Activated CD4-positive, CD25-positive, alpha-beta regulatory T cell (primary cell): ENCODE measurements around the gene KIRREL3.
"Not testable (repeated sequence)": the region's sequence is repeated elsewhere in the genome, so short reads cannot be mapped to it uniquely, and the experiment has no call there.

Source experiments
- DNase-seq, 4 experiments: peaks; one replicate each; lab custom pipeline; 2025; lab: John Stamatoyannopoulos, UW

Gene KIRREL3

GRCh38 chr11:126952533-126952932 lies 48.0 kb downstream of the KIRREL3 start:
- DNase-seq: not testable (repeated sequence)

- no peak for DNase-seq
Measured at GRCh38 chr11:126951465-126951864, 49.1 kb downstream of the KIRREL3 start.

- DNase-seq: no peak
Measured at GRCh38 chr11:126949066-126949891, 51.3 kb downstream of the KIRREL3 start.

DNA sequence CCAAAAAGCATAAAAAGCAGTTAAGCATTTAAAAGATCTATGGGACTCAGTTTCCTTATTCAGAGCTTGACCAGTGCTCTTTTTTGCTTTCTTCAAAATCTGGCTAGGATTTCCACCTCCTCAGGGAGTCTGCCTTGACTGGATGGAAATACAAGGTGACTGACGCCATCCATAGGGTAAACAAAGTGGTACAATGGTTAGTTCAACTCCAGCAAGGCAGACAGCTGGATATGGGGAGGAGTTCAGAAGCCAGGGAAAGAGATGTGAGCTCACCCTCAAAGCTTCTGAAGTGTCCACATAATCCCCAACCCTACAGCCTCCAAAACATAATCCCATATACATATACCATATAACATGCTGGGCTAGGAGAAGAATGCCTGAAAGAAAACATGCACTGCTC lies 52.0 kb downstream of the KIRREL3 start:
- DNase-seq: no peak

DNA sequence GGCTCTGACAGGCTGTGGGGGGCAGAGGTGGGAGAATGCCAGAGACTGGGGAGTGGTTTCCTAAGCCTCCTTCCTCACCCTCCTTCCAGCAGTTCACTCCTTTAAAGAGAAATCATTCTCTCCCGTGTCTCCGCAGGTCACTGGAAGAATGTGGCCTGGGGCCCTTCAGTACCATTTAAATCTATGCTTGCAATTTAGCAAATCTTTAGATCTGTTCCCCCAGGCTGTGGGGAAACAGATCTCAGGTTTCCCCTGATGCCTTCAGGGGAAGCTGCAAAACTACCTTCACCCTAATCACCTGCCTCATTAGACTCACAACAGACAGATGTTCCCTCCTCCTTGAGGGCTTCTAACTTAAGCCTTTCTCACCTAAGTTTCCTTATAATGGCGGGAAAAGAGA lies 55.3 kb downstream of the KIRREL3 start:
- no peak for DNase-seq

DNA sequence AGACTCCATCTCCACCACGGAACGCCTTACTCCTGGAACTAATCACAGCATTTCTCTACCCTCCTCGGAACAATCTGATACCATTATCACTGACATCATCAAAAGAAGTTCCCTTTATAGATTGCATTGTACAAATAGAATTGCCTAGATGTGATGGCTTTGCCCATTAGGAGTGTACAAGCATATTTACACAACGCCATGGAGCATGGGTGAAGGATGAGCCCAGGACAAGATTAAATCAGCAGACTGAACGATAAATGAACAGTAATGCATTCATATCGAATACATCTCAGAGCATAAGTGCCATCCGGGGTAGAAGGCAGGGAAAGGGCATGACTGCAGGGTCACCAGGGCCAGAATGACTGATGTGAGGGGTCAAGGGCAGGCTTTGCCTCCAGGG lies 57.3 kb downstream of the KIRREL3 start:
- no peak for DNase-seq

DNA sequence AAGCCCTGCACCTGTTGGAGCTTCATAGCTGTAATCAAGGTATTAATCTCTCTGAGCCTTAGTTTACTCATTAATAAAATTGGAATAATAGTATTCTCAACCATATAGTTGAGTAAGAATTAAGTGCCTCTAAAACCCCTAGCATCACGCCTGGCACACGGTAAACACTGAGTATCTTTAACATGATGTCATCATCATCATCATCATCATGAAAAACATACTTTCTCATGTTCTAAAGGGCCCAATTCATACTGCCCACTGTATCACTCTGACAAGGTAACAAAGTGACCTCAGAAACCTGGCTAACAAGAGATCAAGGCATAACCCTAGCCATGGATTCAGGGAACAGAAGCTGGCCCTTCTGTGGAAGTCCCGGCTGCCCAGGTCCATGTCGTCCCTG lies 58.4 kb downstream of the KIRREL3 start:
- DNase-seq: no peak

GRCh38 chr11:126939552-126939951 lies 61.0 kb downstream of the KIRREL3 start:
- DNase-seq: no peak

DNA sequence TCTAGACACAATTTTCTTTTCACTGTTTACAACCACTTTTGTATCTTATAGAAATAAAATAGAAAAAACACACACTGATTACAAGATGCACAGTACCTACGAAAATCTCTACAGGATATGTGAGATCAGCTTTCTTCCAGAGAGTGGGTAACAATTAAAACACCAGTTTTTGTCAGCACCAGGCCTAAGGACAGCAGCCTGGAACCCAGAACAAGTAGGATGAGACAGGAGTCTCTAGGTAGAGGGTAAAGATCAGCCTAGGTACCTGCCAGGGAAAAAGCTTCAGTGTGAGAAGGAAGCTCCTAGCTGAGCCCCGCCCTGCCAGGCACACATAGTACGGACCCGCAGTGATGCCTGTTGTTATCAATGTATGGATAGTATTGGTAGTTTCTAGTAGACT lies 61.9 kb downstream of the KIRREL3 start:
- no peak for DNase-seq

GRCh38 chr11:126930091-126930841 lies 70.3 kb downstream of the KIRREL3 start:
- no peak for DNase-seq

DNA sequence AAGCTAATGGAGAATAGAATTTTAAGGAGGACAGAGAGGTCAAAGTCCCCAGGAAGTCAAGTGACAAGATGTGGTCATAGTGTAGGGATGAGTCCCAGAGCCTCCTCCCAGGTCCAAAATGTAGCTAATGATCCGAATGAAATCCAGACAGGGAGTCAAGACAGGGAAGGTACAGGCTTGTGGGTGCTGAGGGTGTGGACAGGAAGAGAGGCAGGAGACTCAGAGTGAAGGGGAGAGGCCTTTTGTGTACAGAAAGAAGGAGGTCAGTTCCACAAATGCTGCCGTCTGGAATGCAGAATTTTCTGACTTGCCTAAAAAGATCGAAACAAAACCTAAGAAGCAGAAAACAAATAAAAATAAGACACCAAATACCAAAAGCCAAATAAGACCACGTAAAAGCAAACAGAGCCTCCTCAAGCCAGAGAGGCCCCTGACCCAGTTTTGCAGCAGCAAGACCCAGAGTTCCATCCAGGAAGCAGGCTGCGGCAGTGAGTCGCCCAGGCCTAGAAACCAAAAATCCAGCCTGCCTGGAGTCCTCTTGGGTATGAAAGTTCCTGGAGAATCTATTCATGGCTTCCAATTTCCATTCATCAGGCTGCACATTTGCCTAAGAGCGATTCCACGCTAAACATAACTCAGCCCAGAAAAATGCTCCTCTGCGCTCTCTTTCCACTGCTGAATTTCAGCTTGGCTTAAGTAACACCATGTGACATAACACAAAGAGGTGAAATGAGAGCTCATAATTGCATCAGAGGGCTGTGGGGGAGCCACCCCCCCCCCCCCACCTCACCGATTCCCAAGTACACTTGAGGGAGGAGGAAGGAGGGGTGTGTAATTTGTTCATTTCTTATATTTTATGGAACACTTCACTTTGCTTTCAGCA lies 71.2 kb downstream of the KIRREL3 start:
- no peak for DNase-seq

- DNase-seq: no peak
Measured at GRCh38 chr11:126927623-126928022, 72.9 kb downstream of the KIRREL3 start.

DNA sequence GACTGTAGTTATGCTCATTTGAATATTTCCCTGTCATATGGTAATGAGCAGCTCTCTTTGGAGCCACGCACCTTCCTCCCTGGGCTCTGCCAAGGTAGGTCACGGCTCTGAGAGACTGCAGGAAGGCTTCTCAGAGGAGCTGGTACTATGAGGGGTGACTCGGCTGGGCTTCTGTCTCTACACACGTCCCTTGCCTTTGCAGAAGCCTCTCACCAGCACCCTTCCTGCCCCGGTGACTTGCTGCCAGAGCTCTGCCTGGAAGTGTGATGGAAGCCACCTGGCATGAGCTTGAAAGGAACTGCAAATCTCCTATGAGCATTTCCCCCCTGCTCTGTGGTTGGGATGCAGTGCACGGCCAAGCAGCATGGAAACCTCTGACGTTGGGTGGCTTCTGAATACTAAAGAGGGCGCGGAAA lies 74.2 kb downstream of the KIRREL3 start:
- no peak for DNase-seq

- no peak for DNase-seq
Measured at GRCh38 chr11:126925321-126926093, 75.1 kb downstream of the KIRREL3 start.

DNA sequence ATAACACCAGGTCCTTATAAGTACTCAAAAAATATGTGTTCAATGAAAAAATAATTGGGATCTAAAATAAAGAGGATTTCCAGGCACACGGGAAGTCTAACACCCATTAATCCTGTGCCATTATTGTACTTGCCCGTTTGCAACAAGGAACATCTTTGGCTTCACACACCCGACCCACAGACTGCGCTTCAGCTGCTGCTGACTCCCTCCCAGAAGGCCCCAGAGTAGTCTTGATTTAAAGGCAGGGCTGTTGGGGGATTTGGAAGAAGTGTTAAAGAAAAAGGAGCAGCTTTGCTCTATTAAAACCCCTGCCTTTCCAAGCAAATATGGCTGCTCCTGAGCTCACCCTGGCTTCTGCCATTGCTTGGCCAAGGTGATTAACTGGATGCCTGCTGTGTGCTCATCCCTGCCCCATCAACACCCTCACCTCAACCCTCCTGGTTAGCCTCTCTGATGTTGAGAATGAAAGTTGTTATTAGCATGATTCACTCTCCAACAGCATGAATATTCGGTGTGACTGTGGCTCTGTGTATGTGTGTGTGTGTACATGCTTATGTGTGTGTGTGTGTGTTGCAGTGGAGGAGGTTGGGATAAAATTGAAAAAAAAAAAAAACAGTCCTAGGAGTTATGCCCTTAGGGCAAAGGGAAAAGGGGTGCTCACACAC lies 76.1 kb downstream of the KIRREL3 start:
- DNase-seq: no peak

- no peak for DNase-seq
Measured at GRCh38 chr11:126920833-126921232, 79.7 kb downstream of the KIRREL3 start.

DNA sequence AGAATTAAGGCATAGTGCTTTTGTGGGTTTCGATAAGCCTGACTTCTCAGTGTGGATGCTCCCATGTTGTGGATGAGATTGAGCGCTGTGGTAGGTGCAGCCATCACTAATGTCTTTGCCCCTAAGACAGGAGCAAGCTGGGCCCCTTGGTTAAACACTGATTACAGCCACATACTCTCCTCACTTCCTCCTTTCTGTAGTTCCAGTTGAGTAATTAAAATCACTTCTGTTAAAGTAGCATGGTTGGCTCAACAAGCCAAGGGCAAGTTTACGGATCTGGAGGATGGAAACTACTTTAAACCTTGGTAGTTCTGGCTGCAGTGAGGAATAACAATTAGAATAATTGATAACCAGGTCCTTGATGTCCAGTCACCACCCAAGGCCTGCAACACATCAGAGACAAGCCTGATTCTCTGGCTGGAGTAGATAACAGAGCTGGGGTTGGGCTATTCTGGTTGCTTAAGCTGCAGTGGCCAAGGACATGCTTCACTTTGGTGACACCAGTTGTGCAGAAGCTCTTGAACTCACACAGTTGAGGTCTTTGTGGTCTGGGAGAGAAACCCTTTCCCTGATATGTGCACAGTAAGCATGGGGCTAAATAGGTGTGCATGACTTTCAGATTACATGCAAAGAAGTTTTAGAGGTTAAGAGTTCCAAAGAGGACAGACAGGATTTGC lies 81.3 kb downstream of the KIRREL3 start:
- DNase-seq: no peak

GRCh38 chr11:126918556-126918955 lies 82.0 kb downstream of the KIRREL3 start:
- DNase-seq: no peak

DNA sequence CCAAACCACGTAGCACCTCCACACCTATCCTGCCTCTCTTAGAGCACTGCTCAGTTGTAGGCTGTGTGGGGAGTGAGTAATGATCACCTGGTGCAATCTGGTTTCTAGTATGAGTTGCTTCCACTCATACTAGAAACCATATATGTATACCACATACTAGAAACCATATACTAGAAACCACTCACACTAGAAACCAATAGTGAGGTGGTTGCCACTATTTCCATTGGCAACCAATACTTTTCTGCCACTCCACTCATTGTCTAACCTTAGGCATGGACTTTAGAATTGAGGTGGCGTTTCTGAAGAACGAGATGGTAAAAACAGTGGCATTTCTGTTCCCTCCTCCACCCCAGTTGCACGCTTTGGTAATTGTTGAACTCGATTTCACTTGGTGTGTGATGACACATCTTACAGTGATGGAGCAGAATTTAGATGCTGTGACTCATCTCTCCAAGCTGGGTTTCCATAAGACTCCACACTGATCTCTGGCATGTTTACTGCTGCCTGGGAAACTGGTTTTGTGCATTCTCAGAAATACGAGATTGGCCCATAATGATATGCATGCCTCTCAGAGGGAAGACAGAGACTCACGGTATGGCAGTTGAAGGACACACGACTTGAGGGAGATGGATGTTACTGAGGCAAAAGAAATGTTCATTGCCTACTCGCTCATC lies 82.9 kb downstream of the KIRREL3 start:
- no peak for DNase-seq

DNA sequence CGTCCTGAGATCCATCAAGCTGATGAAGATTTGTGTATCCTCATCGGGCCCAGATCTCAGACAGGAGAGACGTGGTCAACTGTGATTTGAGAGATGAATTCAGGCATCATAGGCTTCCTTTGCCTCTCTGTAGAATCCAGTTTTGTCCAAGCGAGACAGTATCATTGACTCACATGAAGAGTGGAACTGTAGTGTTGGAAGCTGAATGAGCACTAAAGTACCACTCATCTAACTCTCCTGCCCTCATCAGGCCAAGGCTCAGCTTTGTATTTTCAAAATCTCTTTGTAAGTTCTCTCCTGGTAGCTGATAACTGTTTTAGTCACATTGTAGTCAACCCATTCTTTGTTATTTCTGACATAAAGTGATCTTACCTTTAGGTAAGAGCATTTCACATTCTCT lies 85.1 kb downstream of the KIRREL3 start:
- no peak for DNase-seq
